Measurements from ENCODE around the gene VCL.

Gene VCL

GRCh38 chr10:74079028-74079935, 81.4 kb downstream of the VCL start:
- peak; percentile 67 for DNase-seq

DNA sequence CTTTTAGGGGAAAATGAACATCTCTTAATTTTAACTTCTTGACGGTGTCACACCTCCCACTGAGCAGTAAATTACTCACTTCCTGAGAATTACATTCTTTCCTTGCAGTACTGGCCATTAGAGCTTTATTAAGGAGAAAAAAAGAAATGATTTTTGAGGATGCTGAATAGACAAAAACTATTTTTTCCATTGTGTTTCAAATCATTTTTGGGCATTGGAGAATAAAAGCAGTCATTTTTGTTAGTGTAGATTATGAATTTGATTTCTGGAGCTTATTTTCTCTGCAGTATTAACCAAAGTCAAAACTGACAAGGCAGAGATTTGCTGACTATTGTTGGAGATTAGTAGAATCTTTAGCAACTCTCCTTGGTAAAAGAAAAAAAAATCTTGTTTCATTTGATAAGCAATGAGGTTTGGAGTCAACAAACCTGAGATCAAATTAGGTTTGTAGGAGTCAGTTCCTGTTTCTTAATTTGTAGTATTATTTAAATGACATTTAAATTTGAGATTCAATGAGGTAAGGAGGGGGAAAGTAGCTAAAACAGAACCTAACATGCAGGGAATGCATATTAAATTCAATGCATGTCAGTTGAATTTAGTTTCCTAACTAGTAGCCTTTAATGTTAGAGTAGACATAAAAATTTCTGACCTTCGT, 82.1 kb downstream of the VCL start:
- DNase-seq: peak; percentile 48

- DNase-seq: peak; percentile 64
Measured at GRCh38 chr10:74081192-74081803, 83.4 kb downstream of the VCL start.

DNA sequence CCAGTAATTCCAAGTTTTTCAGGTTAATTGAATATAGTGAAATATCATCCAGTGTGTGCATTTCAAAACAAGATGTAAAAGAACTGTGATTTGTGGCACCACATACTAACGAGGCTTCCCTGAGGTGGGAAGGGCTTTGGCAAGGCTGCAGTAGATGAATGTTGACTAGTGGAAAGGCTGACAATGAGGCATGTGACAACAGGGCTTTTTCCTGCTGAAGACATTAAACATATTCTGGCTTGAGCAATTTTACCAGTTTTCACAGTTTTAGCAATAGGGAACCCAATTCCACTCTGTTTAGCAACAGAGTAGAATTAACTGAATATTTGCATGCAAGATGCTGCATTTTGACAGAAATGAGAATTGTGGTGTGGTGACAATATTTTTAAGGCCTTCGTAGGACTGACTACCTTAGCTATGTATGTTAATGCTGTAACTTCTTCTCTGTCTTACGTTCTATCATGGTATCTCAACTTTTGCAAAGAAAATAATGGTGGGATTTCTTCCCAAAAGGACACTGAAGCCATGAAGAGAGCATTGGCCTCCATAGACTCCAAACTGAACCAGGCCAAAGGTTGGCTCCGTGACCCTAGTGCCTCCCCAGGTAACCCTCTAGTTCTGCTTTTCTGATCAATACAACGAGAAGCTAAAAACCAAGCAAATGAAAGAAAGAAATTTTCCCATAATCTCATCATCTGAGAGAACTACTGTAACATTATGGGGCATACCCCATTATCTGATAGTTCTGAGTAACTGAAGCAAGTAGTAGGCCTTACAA, 84.2 kb downstream of the VCL start:
- no peak for DNase-seq

DNA sequence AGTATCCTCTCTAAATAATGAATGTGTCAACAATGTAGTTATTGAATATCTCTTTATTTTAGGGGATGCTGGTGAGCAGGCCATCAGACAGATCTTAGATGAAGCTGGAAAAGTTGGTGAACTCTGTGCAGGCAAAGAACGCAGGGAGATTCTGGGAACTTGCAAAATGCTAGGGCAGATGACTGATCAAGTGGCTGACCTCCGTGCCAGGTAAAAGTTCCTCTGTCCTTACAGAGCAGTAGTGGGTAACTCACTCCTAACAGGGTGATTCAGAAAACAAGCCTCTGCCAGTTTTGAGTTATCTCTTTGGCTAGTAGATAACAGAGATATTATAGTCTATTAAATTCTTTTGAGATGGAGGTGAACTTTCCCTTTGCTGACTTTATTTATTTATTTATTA, 85.4 kb downstream of the VCL start:
- no peak for DNase-seq

GRCh38 chr10:74084955-74085354, 87.0 kb downstream of the VCL start:
- no peak for DNase-seq

DNA sequence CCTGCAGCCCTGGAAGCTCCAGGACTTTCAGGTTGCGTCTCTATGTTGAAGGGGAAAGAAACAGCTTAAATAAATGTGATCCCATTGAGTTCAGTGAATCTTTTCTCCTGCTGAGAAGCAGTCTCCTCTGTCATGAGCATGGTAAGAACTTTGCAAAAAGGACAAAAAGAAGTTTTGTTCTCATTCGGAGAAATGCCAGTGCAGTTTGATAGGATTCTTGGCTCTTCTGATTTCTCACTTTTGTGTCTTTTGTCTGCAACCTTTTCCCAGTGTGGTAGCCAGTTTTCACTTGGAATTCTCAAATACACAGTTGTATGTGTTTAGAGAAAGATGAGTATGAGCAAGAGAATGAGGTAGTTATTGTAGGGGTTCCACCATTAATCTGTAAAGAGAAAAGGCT, 88.4 kb downstream of the VCL start:
- DNase-seq: no peak

DNA sequence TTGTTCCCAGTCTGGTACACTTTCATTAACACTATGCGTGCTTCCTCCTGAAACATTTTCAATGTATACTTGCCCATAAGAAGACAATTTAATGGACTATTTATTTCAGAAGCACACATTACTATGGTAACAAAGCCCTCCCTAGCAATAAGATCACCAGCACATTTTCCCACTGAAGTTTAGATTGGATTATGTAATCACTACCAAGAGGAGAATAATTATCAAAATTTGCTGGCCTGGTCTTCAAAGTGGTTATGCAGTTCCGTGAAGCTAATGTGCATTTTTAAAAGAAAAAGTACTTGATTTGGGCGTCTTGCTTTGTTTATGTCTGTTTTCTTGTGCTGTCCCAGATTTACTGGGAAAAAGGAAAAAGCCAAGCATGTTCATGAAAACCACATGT, 90.8 kb downstream of the VCL start:
- no peak for DNase-seq

GRCh38 chr10:74092372-74092771, 94.5 kb downstream of the VCL start:
- DNase-seq: no peak

GRCh38 chr10:74093530-74094164, 95.7 kb downstream of the VCL start:
- no peak for DNase-seq

- DNase-seq: no peak
Measured at GRCh38 chr10:74094231-74094630, 96.3 kb downstream of the VCL start.

GRCh38 chr10:74096777-74097176, 98.9 kb downstream of the VCL start:
- no peak for DNase-seq

- no peak for DNase-seq
Measured at GRCh38 chr10:74097776-74098175, 99.9 kb downstream of the VCL start.

DNA sequence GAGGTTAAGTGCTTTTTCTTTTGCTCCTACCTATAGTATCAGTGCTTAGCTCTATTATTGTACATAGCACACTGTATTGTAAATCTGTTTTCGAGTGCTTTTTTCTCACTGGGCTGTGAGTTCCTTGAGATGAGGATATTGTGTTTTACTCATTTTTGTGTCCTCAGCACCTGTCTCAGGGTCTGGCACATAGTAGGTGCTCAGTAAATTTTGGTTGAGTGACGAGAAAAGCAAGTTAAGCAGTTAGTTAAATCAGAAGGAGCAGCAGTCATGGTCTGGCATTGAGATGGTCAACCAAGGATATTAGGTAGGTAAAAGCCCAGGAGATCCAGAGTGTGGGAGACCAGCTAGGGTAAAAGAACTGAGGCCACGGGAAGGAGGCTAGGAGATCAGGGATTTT, 101.5 kb downstream of the VCL start:
- DNase-seq: no peak

DNA sequence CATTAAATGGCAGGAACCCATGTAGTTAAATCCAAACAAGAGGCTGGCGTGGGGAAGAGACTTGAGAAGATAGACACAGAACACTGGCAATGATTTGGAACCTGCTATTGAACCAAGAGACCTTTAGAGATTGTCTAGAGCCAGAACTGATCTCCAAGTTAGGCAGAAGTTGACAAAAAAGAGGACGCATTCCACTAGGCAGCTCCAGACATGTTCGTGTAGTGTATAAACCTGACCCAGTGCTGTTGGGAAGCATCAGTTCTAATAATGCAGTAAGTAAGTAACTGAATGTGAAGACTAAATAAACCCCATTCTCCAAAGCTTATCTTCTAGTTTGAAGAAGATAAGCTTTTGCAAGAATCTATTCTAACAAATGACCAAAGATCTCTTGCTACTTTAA, 101.9 kb downstream of the VCL start:
- DNase-seq: no peak

- DNase-seq: peak; percentile 24
Measured at GRCh38 chr10:74103560-74104258, 105.8 kb downstream of the VCL start.

- no peak for DNase-seq
Measured at GRCh38 chr10:74104480-74104879, 106.6 kb downstream of the VCL start.

DNA sequence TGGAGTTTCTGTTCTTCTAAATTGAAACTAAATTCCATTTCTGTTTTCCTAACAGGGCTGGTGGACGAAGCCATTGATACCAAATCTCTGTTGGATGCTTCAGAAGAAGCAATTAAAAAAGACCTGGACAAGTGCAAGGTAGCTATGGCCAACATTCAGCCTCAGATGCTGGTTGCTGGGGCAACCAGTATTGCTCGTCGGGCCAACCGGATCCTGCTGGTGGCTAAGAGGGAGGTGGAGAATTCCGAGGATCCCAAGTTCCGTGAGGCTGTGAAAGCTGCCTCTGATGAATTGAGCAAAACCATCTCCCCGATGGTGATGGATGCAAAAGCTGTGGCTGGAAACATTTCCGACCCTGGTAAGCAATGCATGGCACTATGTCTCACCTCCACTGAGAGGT, 107.1 kb downstream of the VCL start:
- no peak for DNase-seq

DNA sequence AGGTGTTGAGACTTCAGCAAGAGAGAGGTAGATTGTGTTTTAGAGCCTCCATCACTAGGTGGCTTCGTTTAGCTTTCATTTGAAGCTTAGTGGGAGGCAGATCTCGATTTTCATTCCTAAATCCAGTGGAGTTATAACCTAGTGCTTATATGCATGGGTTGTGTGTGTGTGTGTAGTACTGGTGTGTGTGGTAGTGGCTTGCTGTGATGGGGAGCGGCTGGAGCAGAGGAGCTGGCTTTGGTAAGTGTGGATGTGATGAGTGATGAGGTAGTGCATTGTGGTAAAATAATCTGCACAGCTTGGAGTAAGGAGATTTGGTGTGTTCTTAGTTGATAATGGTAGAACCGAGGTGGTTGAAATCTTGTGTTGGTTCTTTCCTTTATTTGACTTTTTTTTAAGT, 109.5 kb downstream of the VCL start:
- DNase-seq: no peak

- DNase-seq: no peak
Measured at GRCh38 chr10:74109452-74109851, 111.5 kb downstream of the VCL start.

GRCh38 chr10:74110120-74110519, 112.2 kb downstream of the VCL start:
- DNase-seq: no peak

DNA sequence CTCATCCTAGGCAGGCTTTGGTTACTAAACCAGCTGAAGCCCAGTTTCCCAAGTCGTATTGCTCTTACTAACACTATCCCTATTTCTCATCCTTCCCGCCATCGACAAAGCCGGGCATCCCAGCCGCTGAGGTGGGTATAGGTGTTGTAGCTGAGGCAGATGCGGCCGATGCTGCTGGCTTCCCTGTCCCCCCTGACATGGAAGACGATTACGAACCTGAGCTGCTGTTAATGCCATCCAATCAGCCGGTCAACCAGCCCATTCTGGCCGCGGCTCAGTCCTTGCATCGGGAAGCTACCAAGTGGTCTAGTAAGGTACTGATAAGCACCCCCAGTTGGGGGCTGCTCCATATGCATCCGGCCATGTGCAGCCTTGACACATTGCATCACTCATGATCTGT, 113.9 kb downstream of the VCL start:
- no peak for DNase-seq

All from fibroblast of upper back skin (primary cell).